Osteoblast (primary cell): ENCODE data around the gene MEGF8. TPM values are rescaled to one million over a fixed set of nuclear protein-coding genes. Genes with fewer than 3 reads are reported as not detected.

Source experiments
- DNase-seq: peaks from one replicate; pipeline ENCODE4 v3.0.0; 2011; ENCODE audit warnings: low spot score, mixed read lengths; ENCODE audit not compliant: insufficient read length; ENCODE audit errors: missing footprints
- H2AFZ ChIP-seq: 2 replicates; pipeline ENCODE4 v1.6.0; 2011; ENCODE audit warnings: mild to moderate bottlenecking, low read length
- H3K27ac ChIP-seq: 2 replicates; pipeline ENCODE4 v1.5.1; 2011; ENCODE audit warnings: mild to moderate bottlenecking, low read depth, low read length, moderate library complexity
- H3K27me3 ChIP-seq: 2 replicates; pipeline ENCODE4 v1.6.0; 2012; ENCODE audit warnings: mild to moderate bottlenecking, control low read depth, inconsistent platforms, low read length, moderate library complexity; ENCODE audit not compliant: insufficient read depth
- H3K36me3 ChIP-seq: 2 replicates; pipeline ENCODE4 v1.5.1; 2011; ENCODE audit warnings: mild to moderate bottlenecking, low read length, control low read depth, moderate library complexity; ENCODE audit not compliant: insufficient read depth
- H3K4me1 ChIP-seq: 2 replicates; pipeline ENCODE4 v1.5.1; 2011; ENCODE audit warnings: mild to moderate bottlenecking, low read length, control low read depth, moderate library complexity; ENCODE audit not compliant: insufficient read depth
- H3K4me2 ChIP-seq: 2 replicates; pipeline ENCODE4 v1.6.0; 2011; ENCODE audit warnings: mild to moderate bottlenecking, low read length; ENCODE audit not compliant: insufficient read depth
- H3K4me3 ChIP-seq: fragments of 200-600 bp; sonication (generic); 3 replicates; pipeline ENCODE4 v1.5.1; 2012; ENCODE audit warnings: mild to moderate bottlenecking, low read length, inconsistent platforms; ENCODE audit not compliant: insufficient read depth
- H3K79me2 ChIP-seq: 2 replicates; pipeline ENCODE4 v1.6.0; 2012; ENCODE audit warnings: mild to moderate bottlenecking, low read length, control low read depth, inconsistent platforms; ENCODE audit not compliant: insufficient read depth
- H3K9me3 ChIP-seq: 2 replicates; pipeline ENCODE4 v1.5.1; 2011; ENCODE audit warnings: low read depth, low read length, control low read depth
- H4K20me1 ChIP-seq: 2 replicates; pipeline ENCODE4 v1.6.0; 2012; ENCODE audit warnings: mild to moderate bottlenecking, low read length, control low read depth; ENCODE audit not compliant: insufficient read depth
- total RNA-seq: library from RNA; depleted of rRNA; stranded (reverse); fragments of >200 nt; gene quantifications from 2 replicates; pipeline ENCODE4 v1.2.3, GENCODE V29; 2012
- TF ChIP-seq, protein P1 (sequence below): IDR thresholded peaks from 2 replicates; pipeline ENCODE4 v1.5.1; 2011; ENCODE audit warnings: mild to moderate bottlenecking, low read depth, low read length, moderate library complexity; ENCODE audit errors: extremely low read depth

MEGF8 gene
- total RNA-seq, 1 donor, result 30.0 TPM

DNA sequence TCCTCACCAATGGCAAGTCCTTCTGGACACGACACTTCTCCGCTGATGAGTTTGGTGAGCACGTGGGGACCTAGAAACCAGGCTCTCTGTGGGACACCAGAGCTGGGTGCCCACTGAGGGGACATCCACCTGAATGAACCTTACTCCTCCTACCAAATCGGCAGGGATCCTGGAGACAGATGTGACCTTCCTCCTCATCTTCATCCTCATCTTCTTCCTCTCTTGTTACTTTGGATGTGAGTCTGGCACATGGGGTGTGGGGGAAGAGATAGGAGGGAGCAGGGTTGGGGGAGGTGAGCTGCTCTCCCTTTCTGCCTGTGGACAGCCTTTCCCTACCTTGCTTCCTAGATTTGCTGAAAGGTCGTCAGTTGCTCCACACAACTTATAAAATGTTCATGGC, 10.4 kb upstream of the MEGF8 start:
- Histone ChIP-seq H3K4me2 (no peak overlapping the region), H3K36me3 (no peaks in the 10 kb centered on the region), H2AFZ (no peak overlapping the region), H3K27ac (no peak overlapping the region), H3K4me3 (no peak overlapping the region), H4K20me1 (peaks cover 4% of the 10 kb centered on the region), H3K79me2 (no peaks in the 10 kb centered on the region), H3K9me3 (no peaks in the 10 kb centered on the region), H3K27me3 (peaks cover 35% of the 10 kb centered on the region), H3K4me1 (no peaks in the 10 kb centered on the region)
- no peak for DNase-seq
- TF ChIP-seq, protein P1, sequence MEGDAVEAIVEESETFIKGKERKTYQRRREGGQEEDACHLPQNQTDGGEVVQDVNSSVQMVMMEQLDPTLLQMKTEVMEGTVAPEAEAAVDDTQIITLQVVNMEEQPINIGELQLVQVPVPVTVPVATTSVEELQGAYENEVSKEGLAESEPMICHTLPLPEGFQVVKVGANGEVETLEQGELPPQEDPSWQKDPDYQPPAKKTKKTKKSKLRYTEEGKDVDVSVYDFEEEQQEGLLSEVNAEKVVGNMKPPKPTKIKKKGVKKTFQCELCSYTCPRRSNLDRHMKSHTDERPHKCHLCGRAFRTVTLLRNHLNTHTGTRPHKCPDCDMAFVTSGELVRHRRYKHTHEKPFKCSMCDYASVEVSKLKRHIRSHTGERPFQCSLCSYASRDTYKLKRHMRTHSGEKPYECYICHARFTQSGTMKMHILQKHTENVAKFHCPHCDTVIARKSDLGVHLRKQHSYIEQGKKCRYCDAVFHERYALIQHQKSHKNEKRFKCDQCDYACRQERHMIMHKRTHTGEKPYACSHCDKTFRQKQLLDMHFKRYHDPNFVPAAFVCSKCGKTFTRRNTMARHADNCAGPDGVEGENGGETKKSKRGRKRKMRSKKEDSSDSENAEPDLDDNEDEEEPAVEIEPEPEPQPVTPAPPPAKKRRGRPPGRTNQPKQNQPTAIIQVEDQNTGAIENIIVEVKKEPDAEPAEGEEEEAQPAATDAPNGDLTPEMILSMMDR, result no peak

DNA sequence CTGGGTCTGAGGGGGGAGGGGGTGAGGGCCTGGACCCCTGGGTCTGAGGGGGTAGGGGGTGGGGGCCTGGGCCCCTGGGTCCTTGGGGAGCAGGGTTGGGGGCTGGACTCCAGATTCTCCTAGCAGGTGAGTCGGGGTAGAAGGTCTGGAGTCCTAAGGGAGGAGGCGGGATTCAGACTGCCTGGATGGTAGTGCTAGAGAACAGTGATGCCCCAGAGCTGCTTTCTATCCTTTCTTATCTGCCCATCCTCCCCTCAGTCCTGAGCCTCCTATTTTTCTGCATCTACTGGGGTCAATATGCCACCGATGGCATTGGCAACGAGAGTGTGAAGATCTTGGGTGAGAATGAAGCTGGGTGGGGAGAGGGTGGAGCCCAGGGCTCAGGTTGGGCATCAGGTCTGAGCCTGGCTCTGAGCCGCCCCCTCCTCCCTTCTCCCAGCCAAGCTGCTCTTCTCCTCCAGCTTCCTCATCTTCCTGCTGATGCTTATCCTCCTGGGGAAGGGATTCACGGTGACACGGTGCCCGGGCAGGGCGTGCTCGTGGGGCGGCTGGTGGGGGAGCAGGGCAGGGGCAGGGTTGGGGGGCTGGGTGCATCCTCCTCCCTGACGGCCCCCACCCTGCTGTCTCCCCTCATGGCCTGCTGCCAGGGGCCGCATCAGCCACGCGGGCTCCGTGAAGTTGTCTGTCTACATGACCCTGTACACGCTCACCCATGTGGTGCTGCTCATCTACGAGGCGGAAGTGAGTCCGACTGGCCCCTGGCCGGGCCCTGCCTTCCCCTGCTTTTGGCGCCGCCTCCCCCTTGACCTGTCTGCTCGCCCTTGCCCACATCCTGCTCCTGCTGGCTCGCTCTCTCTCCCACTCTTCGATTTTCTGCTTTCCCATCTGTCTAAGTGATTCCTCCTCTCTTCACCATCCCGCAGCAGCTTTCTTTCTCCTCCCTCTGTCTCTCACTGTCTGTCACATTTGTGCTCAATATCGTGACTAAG, 8.9 kb upstream of the MEGF8 start:
- TF ChIP-seq, protein P1, result no peak
- Histone ChIP-seq H4K20me1 (peaks cover 4% of the 10 kb centered on the region), H2AFZ (no peak overlapping the region), H3K27me3 (peaks cover 33% of the 10 kb centered on the region), H3K4me2 (no peak overlapping the region), H3K27ac (no peak overlapping the region), H3K36me3 (no peaks in the 10 kb centered on the region), H3K9me3 (no peaks in the 10 kb centered on the region), H3K4me3 (no peak overlapping the region), H3K4me1 (no peaks in the 10 kb centered on the region), H3K79me2 (no peaks in the 10 kb centered on the region)
- DNase-seq, result peak; percentile 91

DNA sequence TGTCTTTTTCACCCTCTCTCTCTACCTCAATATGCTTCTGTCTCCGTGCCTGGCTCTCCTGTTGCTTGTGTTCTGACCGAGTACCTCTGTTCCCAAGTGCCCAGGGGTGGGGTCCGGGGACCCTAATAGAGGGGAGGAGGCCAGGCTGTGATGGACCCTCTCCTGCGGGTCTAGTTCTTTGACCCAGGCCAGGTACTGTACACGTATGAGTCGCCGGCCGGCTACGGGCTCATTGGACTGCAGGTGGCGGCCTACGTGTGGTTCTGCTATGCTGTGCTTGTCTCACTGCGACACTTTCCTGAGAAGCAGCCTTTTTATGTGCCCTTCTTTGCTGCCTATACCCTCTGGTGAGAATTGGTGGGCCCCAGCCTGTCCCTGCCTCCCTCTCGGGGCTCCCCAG, 7.9 kb upstream of the MEGF8 start:
- H3K4me3 ChIP-seq, result no peak overlapping the region
- H3K36me3 ChIP-seq, result no peaks in the 10 kb centered on the region
- H3K4me1 ChIP-seq, result no peaks in the 10 kb centered on the region
- H2AFZ ChIP-seq, result no peak overlapping the region
- TF ChIP-seq, protein P1, result no peak
- H3K27me3 ChIP-seq, result peaks cover 33% of the 10 kb centered on the region
- H4K20me1 ChIP-seq, result peaks cover 4% of the 10 kb centered on the region
- H3K27ac ChIP-seq, result no peak overlapping the region
- H3K79me2 ChIP-seq, result no peaks in the 10 kb centered on the region
- H3K4me2 ChIP-seq, result no peak overlapping the region
- DNase-seq, result peak; percentile 77
- no peaks in the 10 kb centered on the region for H3K9me3 ChIP-seq

DNA sequence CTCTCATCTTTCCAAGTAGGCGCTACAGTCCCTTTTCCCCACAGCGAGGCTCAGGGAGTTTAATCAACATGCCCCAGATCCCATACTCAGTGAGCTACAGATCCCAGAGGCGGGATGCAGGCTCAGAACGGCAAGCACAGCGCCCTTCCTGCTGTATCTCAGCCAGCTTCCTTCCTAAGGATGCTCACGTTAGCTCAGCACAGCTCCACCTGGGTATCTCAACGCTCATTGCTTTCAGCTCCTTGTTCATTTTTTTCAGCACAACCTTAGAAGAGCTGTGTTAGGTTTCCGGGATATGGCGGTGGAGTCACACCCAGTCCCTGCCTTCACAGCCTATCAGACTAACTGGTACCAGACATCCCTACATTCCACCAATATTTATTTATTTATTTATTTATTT, 3.1 kb upstream of the MEGF8 start:
- Histone ChIP-seq H3K9me3 (no peaks in the 10 kb centered on the region), H4K20me1 (no peaks in the 10 kb centered on the region)

More for the DNA sequence above, 3.1 kb upstream of the MEGF8 start:
- H3K4me2 ChIP-seq, result no peak overlapping the region
- no peak overlapping the region for H2AFZ ChIP-seq
- peaks cover 13% of the 10 kb centered on the region for H3K4me1 ChIP-seq
- H3K36me3 ChIP-seq, result no peaks in the 10 kb centered on the region
- no peak overlapping the region for H3K4me3 ChIP-seq
- TF ChIP-seq, protein P1, result no peak
- H3K79me2 ChIP-seq, result peaks cover 16% of the 10 kb centered on the region
- H3K27me3 ChIP-seq, result peaks cover 33% of the 10 kb centered on the region
- no peak overlapping the region for H3K27ac ChIP-seq
- DNase-seq, result peak; percentile 74
